GM23338 (cell line): ENCODE measurements around the gene CATSPER3. TPM values are rescaled to one million over a fixed set of nuclear protein-coding genes. Genes with fewer than 3 reads are reported as not detected.

Experiments used
- ATAC-seq: fragments of 200-7000 bp; cut with Tn5 transposase; 3 replicates; pipeline ENCODE4 v1.9.1; 2020
- DNase-seq: peaks from one replicate; pipeline ENCODE4 v3.0.0-alpha.2; 2015; ENCODE audit warnings: low spot score
- H2AFZ ChIP-seq: fragments of 200-600 bp; sonication (generic); 2 replicates; pipeline ENCODE4 v1.8.0; 2016; ENCODE audit warnings: antibody characterized with exemption, mild to moderate bottlenecking, moderate library complexity
- H3F3A ChIP-seq: fragments of 200-600 bp; sonication (generic); replicated peaks from 2 replicates; pipeline ENCODE4 v1.8.0; 2017; ENCODE audit warnings: antibody characterized with exemption, mixed run types, low read depth
- H3K27ac ChIP-seq: fragments of 200-600 bp; sonication (generic); 2 replicates; pipeline ENCODE4 v1.6.1; 2016; ENCODE audit warnings: low read depth
- H3K27me3 ChIP-seq: fragments of 200-600 bp; sonication (generic); 2 replicates; pipeline ENCODE4 v1.8.0; 2016; ENCODE audit warnings: mild to moderate bottlenecking, mixed run types, moderate library complexity; ENCODE audit not compliant: insufficient read depth
- H3K36me3 ChIP-seq: fragments of 200-600 bp; sonication (generic); 2 replicates; pipeline ENCODE4 v1.8.0; 2016; ENCODE audit warnings: mild to moderate bottlenecking; ENCODE audit not compliant: insufficient read depth
- H3K4me1 ChIP-seq: fragments of 200-600 bp; sonication (generic); 2 replicates; pipeline ENCODE4 v1.8.0; 2016; ENCODE audit warnings: mild to moderate bottlenecking, moderate library complexity; ENCODE audit not compliant: insufficient read depth
- H3K4me2 ChIP-seq: fragments of 200-600 bp; sonication (generic); 2 replicates; pipeline ENCODE4 v1.7.1; 2017; ENCODE audit warnings: mixed run types
- H3K4me3 ChIP-seq: fragments of 200-600 bp; sonication (generic); 2 replicates; pipeline ENCODE4 v1.6.1; 2016; ENCODE audit warnings: mixed run types
- H3K79me2 ChIP-seq: fragments of 200-600 bp; sonication (generic); replicated peaks from 2 replicates; pipeline ENCODE4 v1.8.0; 2017; ENCODE audit warnings: mild to moderate bottlenecking; ENCODE audit not compliant: insufficient read depth
- H3K9me2 ChIP-seq: fragments of 200-600 bp; sonication (generic); 2 replicates; pipeline ENCODE4 v1.8.0; 2017; ENCODE audit not compliant: insufficient read depth
- H4K20me1 ChIP-seq: fragments of 200-600 bp; sonication (generic); replicated peaks from 2 replicates; pipeline ENCODE4 v1.8.0; 2017; ENCODE audit warnings: mild to moderate bottlenecking; ENCODE audit not compliant: insufficient read depth
- H3K27ac Mint-ChIP-seq: 2 replicates; pipeline ENCODE4 v1.8.0; 2020; ENCODE audit warnings: inconsistent platforms, mild to moderate bottlenecking, moderate library complexity, mixed read lengths
- H3K27me3 Mint-ChIP-seq: 3 replicates; pipeline ENCODE4 v1.8.0; 2022; ENCODE audit warnings: low read depth, mild to moderate bottlenecking, moderate library complexity, mixed read lengths, inconsistent platforms; ENCODE audit not compliant: insufficient read depth, poor library complexity
- H3K36me3 Mint-ChIP-seq: 3 replicates; pipeline ENCODE4 v1.8.0; 2021; ENCODE audit warnings: low read depth, mild to moderate bottlenecking, inconsistent platforms, moderate library complexity, mixed read lengths
- H3K4me1 Mint-ChIP-seq: 3 replicates; pipeline ENCODE4 v1.8.0; 2020; ENCODE audit warnings: mild to moderate bottlenecking, inconsistent platforms, mixed read lengths
- H3K4me3 Mint-ChIP-seq: 3 replicates; pipeline ENCODE4 v1.8.0; 2021; ENCODE audit warnings: moderate library complexity, mild to moderate bottlenecking, inconsistent platforms, mixed read lengths
- H3K9me3 Mint-ChIP-seq: 3 replicates; pipeline ENCODE4 v1.8.0; 2020; ENCODE audit warnings: moderate library complexity, mild to moderate bottlenecking, inconsistent platforms, mixed read lengths
- CREB1 ChIP-seq: fragments of 250-450 bp; sonication (Bioruptor Pico); IDR thresholded peaks from 2 replicates; pipeline ENCODE4 v1.5.0; 2020; ENCODE audit warnings: low read depth, mild to moderate bottlenecking, moderate library complexity
- EZH2 ChIP-seq: fragments of 200-600 bp; sonication (generic); IDR thresholded peaks from one replicate; pipeline ENCODE4 v1.8.0; 2017; ENCODE audit warnings: antibody characterized with exemption, mild to moderate bottlenecking, low read depth; ENCODE audit not compliant: unreplicated experiment
- EZH2phosphoT487 ChIP-seq: fragments of 200-600 bp; sonication (generic); IDR thresholded peaks from one replicate; pipeline ENCODE4 v1.8.1; 2018; ENCODE audit warnings: antibody characterized with exemption; ENCODE audit not compliant: unreplicated experiment
- NANOG ChIP-seq: IDR thresholded peaks from 2 replicates; pipeline ENCODE4 v1.6.1; 2016; ENCODE audit warnings: antibody characterized with exemption, borderline replicate concordance
- POLR2AphosphoS5 ChIP-seq: IDR thresholded peaks from 2 replicates; pipeline ENCODE4 v1.6.1; 2016; ENCODE audit warnings: antibody characterized with exemption, low read depth
- REST ChIP-seq: IDR thresholded peaks from one replicate; pipeline ENCODE4 v1.6.1; 2018; ENCODE audit warnings: antibody characterized with exemption; ENCODE audit not compliant: unreplicated experiment
- STAT1 ChIP-seq: IDR thresholded peaks from one replicate; pipeline ENCODE4 v1.6.1; 2016; ENCODE audit warnings: antibody characterized with exemption; ENCODE audit not compliant: unreplicated experiment
- ZNF114 ChIP-seq: fragments of 250-450 bp; sonication (Bioruptor Pico); IDR thresholded peaks from 2 replicates; pipeline ENCODE4 v1.5.0; 2020; ENCODE audit warnings: mild to moderate bottlenecking, moderate library complexity
- ZNF331 ChIP-seq: fragments of 250-450 bp; sonication (Bioruptor Pico); IDR thresholded peaks from 2 replicates; pipeline ENCODE4 v1.5.0; 2020; ENCODE audit warnings: low read depth, mild to moderate bottlenecking, moderate library complexity
- ZNF462 ChIP-seq: fragments of 250-450 bp; sonication (Bioruptor Pico); IDR thresholded peaks from 2 replicates; pipeline ENCODE4 v1.5.0; 2020; ENCODE audit warnings: mild to moderate bottlenecking, moderate library complexity
- polyA plus RNA-seq: library from polyadenylated mRNA; unstranded; fragments of >200 nt; fragmentation: Nextera tagmentation; extraction: Ambion mirVana; gene quantifications from 2 replicates; pipeline ENCODE4 v1.2.1, GENCODE V29; 2016
- total RNA-seq: library from RNA; depleted of rRNA; stranded (reverse); fragments of >200 nt; shearing (Covaris generic); gene quantifications from 2 replicates; pipeline ENCODE4 v1.2.3, GENCODE V29; 2014
- TF ChIP-seq, protein P1 (sequence below), 2 experiments: fragments of 200-600 bp in 1 of 2; sonication (generic) in 1 of 2; conservative IDR thresholded peaks; 2 replicates each; pipeline versions ENCODE4 v1.5.1 to v1.6.1; 2016 to 2017; ENCODE audit warnings: antibody characterized with exemption in 2 of 2, low read depth in 2 of 2, mild to moderate bottlenecking in 2 of 2, moderate library complexity in 1 of 2

CATSPER3 gene
- total and polyA plus RNA-seq, 2 experiments from 2014 or later: 0.19 TPM; not detected in 1

DNA sequence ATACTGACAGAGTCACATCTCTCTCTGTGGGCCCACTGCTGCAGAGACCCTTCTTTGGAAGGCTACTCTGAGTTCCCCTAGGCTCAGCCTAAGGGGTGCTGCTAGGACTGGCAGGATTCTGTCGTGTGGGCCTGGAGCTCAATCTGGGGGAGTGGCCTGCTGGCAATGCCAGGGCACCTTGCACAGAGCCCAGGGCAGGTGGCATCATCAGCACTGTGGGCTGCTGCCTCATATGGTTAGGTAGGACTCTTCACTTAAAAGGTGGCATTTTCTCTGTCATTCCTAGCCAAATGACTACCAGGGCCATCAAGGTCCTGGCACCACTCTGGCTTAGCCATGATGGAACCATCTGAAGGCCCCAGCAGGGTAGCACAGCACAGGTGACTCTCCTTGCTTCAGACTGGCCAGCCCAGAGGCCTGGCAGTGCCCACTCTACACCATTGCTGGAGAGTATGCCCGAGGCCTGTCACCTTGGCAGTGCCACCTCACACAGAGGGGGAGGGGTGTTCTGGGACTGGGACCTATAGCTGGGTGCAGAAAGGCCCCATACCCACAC is 44.4 kb downstream of the CATSPER3 start (continued):
- TF ChIP-seq, protein P1, sequence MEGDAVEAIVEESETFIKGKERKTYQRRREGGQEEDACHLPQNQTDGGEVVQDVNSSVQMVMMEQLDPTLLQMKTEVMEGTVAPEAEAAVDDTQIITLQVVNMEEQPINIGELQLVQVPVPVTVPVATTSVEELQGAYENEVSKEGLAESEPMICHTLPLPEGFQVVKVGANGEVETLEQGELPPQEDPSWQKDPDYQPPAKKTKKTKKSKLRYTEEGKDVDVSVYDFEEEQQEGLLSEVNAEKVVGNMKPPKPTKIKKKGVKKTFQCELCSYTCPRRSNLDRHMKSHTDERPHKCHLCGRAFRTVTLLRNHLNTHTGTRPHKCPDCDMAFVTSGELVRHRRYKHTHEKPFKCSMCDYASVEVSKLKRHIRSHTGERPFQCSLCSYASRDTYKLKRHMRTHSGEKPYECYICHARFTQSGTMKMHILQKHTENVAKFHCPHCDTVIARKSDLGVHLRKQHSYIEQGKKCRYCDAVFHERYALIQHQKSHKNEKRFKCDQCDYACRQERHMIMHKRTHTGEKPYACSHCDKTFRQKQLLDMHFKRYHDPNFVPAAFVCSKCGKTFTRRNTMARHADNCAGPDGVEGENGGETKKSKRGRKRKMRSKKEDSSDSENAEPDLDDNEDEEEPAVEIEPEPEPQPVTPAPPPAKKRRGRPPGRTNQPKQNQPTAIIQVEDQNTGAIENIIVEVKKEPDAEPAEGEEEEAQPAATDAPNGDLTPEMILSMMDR (conservative IDR thresholded peaks at IDR 0.05; ENCODE audit: low read depth in 2 of 2): no peak
- TF ChIP-seq ZNF114 (CRISPR knock-in tag) (no peak), POLR2AphosphoS5 (no peak)

GRCh38 chr5:135012951-135013391 is 45.3 kb downstream of the CATSPER3 start:
- H3K79me2 ChIP-seq: no peaks in the 10 kb centered on the region
- H3K9me3 Mint-ChIP-seq: no peaks in the 10 kb centered on the region
- no peak overlapping the region for H2AFZ ChIP-seq
- no peaks in the 10 kb centered on the region for H3K36me3 ChIP-seq
- H3F3A ChIP-seq: no peaks in the 10 kb centered on the region
- no peak overlapping the region for H3K27ac Mint-ChIP-seq
- no peak for ATAC-seq
- no peak overlapping the region for H3K4me3 ChIP-seq
- H3K27ac ChIP-seq: no peak overlapping the region
- no peaks in the 10 kb centered on the region for H3K9me2 ChIP-seq
- no peak overlapping the region for H3K4me3 Mint-ChIP-seq
- no peaks in the 10 kb centered on the region for H3K27me3 ChIP-seq
- peaks cover 3% of the 10 kb centered on the region for H3K4me1 Mint-ChIP-seq
- peaks cover 4% of the 10 kb centered on the region for H3K27me3 Mint-ChIP-seq
- no peaks in the 10 kb centered on the region for H4K20me1 ChIP-seq
- DNase-seq: no peak
- H3K4me1 ChIP-seq: no peaks in the 10 kb centered on the region
- no peak overlapping the region for H3K4me2 ChIP-seq
- no peaks in the 10 kb centered on the region for H3K36me3 Mint-ChIP-seq
- TF ChIP-seq, protein P1 (conservative IDR thresholded peaks at IDR 0.05; ENCODE audit: low read depth in 2 of 2): no peak
- no peak for TF ChIP-seq CREB1 (CRISPR knock-in tag)
- no peak for TF ChIP-seq POLR2AphosphoS5
- no peak for TF ChIP-seq ZNF462
- no peak for TF ChIP-seq EZH2phosphoT487
- no peak for TF ChIP-seq NANOG
- TF ChIP-seq STAT1: no peak
- no peak for TF ChIP-seq EZH2
- no peak for TF ChIP-seq ZNF114 (CRISPR knock-in tag)
- no peak for TF ChIP-seq ZNF331 (CRISPR knock-in tag)
- TF ChIP-seq REST: no peak
